Measurements from ENCODE around the gene ORC2.

The ORC2 gene

GRCh38 chr2:200860092-200860795 is 103.2 kb downstream of the ORC2 start:
- DNase-seq = no peak

Measured in COR-L47 (cell line).